Osteocyte (in vitro differentiated cells): ENCODE results near the gene USP31. TPM values are rescaled to one million over a fixed set of nuclear protein-coding genes. Genes with fewer than 3 reads are reported as not detected.

ENCODE experiments used
- DNase-seq: peaks from one replicate; pipeline ENCODE4 v3.0.0; 2021; ENCODE audit warnings: mixed read lengths; ENCODE audit not compliant: unreplicated experiment; ENCODE audit errors: extremely low spot score
- H3K27ac Mint-ChIP-seq: one replicate; pipeline ENCODE4 v1.8.0; 2021; ENCODE audit warnings: mild to moderate bottlenecking, mixed read lengths; ENCODE audit not compliant: unreplicated experiment
- H3K27me3 Mint-ChIP-seq: one replicate; pipeline ENCODE4 v1.8.0; 2021; ENCODE audit warnings: mixed read lengths; ENCODE audit not compliant: unreplicated experiment
- H3K36me3 Mint-ChIP-seq: one replicate; pipeline ENCODE4 v1.8.0; 2021; ENCODE audit warnings: mixed read lengths; ENCODE audit not compliant: unreplicated experiment
- H3K4me1 Mint-ChIP-seq: one replicate; pipeline ENCODE4 v1.8.0; 2021; ENCODE audit warnings: mixed read lengths; ENCODE audit not compliant: unreplicated experiment
- H3K4me3 Mint-ChIP-seq: one replicate; pipeline ENCODE4 v1.8.0; 2021; ENCODE audit warnings: mild to moderate bottlenecking, moderate library complexity, mixed read lengths; ENCODE audit not compliant: unreplicated experiment
- H3K9me3 Mint-ChIP-seq: one replicate; pipeline ENCODE4 v1.8.0; 2021; ENCODE audit warnings: mixed read lengths; ENCODE audit not compliant: unreplicated experiment
- CTCF ChIP-seq: fragments of 200-600 bp; sonication (generic); IDR thresholded peaks from 2 replicates; pipeline ENCODE4 v1.5.0; 2021; ENCODE audit warnings: antibody characterized with exemption, mild to moderate bottlenecking, moderate library complexity
- total RNA-seq: library from RNA; stranded (reverse); gene quantifications from 2 replicates; pipeline ENCODE4 v1.2.1, GENCODE V29; 2021

Gene USP31
- total RNA-seq, 1 donor from 2014 or later: 7.9 TPM

DNA sequence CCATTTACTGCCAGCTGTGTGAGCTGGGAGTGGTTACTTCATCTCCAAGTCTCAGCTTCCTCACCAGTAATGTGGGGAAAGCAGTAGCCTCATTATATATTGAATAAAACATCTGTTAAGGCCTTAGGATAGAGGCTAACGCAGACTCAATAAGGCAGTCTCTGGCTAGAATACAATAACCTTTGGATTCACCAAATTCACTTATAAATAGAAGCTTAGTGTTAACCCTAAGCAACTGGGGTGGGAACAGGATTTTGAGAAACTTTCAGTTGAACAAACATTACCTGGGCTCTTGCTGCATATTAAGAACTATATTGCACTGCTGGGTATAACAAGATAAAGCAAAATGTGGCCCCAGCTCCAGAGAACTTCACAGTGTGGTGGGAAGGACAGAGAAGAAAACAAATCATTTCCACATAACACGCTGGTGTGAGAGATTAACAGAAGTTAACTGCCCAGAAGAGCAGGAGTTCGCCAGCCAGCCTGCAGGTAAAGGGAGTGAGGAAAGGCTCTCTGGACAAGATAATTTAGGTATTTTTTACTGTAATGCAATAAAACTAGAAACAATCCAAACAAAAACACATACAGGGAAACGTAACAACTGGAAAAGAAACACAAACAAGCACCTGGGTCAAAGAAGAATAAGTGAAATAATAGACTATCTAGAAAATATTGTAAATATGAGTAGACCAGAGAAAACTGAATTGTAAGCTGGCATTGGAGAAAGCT is 57.0 kb downstream of the USP31 start:
- no peak for TF ChIP-seq CTCF
- no peak for DNase-seq
- Mint-ChIP-seq H3K36me3 (peaks cover 21% of the 10 kb centered on the region), H3K4me3 (no peak overlapping the region), H3K27ac (no peak overlapping the region), H3K4me1 (no peaks in the 10 kb centered on the region), H3K27me3 (no peaks in the 10 kb centered on the region), H3K9me3 (no peaks in the 10 kb centered on the region)

DNA sequence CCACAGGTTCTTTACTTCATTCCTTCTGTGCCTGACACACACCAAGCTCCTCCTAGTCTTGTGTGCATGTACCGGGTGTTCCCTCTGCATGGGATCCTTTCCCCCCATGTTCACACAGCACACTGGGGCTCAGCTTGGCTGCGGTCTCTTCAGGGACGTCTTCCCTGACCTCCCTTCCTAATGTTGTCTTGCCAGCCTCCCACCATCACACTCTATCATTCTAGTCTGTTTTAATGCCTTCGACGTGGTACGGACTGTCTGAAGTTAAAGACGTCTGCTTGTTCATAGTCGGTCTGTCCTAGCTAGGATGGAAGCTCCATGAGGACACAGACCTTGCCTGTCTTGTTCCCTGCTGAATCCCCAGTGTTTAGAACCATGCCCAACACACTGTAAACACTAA is 60.1 kb downstream of the USP31 start:
- no peak for DNase-seq
- H3K9me3 Mint-ChIP-seq: no peaks in the 10 kb centered on the region
- no peak overlapping the region for H3K4me3 Mint-ChIP-seq
- no peaks in the 10 kb centered on the region for H3K4me1 Mint-ChIP-seq
- H3K27me3 Mint-ChIP-seq: no peaks in the 10 kb centered on the region
- H3K27ac Mint-ChIP-seq: no peak overlapping the region
- TF ChIP-seq CTCF: no peak
- peaks cover 25% of the 10 kb centered on the region for H3K36me3 Mint-ChIP-seq

DNA sequence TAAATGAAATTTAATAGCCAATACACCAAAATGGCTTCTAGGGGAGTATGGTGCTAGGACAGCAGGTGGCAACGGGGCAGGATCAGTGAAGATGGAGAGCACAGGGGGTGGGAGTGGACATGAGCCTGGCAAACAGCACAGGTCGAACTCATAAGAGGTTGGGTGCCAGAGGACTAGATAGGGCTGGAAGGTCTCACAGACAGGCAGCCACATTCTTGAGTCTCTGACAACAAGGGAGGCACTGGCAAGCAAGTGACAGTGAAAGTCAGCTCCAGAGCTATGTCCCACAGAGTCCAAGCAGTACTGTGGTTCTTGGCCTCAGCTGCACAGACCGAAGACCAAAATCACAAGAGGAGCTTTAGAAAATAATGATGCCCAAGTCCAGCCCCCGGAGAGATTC is 61.2 kb downstream of the USP31 start:
- H3K9me3 Mint-ChIP-seq: no peaks in the 10 kb centered on the region
- TF ChIP-seq CTCF: no peak
- no peak for DNase-seq
- no peak overlapping the region for H3K27ac Mint-ChIP-seq
- peaks cover 24% of the 10 kb centered on the region for H3K36me3 Mint-ChIP-seq
- H3K27me3 Mint-ChIP-seq: no peaks in the 10 kb centered on the region
- H3K4me1 Mint-ChIP-seq: no peaks in the 10 kb centered on the region
- H3K4me3 Mint-ChIP-seq: no peak overlapping the region

DNA sequence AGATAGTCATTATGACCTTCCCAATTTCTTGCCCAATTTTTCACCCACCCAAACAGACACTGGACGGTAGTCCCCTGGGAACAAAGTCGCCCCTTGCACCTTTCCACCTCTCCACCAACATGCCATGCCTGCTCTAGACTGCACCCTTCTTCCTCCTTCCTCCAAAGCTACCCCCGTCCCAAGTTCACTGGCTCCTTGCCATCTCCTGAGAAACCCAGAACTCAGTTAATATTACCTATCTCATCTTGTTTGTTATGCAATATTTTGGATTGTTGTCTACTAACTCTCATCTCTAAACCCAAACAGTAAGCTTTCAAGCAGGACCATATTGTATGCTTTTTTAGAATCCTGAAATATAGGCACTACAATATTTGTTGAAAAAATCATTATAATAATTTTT is 63.3 kb downstream of the USP31 start:
- Mint-ChIP-seq H3K27ac (no peak overlapping the region), H3K36me3 (peaks cover 26% of the 10 kb centered on the region), H3K4me3 (no peak overlapping the region), H3K9me3 (no peaks in the 10 kb centered on the region), H3K27me3 (no peaks in the 10 kb centered on the region), H3K4me1 (peaks cover 10% of the 10 kb centered on the region)
- no peak for TF ChIP-seq CTCF
- no peak for DNase-seq

GRCh38 chr16:23082161-23082788 is 67.0 kb downstream of the USP31 start:
- no peaks in the 10 kb centered on the region for H3K27me3 Mint-ChIP-seq
- H3K4me3 Mint-ChIP-seq: no peak overlapping the region
- peaks cover 30% of the 10 kb centered on the region for H3K36me3 Mint-ChIP-seq
- H3K9me3 Mint-ChIP-seq: no peaks in the 10 kb centered on the region
- TF ChIP-seq CTCF: no peak
- H3K4me1 Mint-ChIP-seq: peaks cover 13% of the 10 kb centered on the region
- peak overlapping the region; percentile 55 for H3K27ac Mint-ChIP-seq
- DNase-seq: no peak
